GM19463 (cell line): ENCODE results near the gene STAC.
A peak's percentile ranks its signal among the peaks of the same experiment; 100 is the strongest.

Experiments used
- ATAC-seq: cut with Tn5 transposase; IDR thresholded peaks from one replicate; pipeline ENCODE4 v1.9.1; 2021; ENCODE audit warnings: mild to moderate bottlenecking, moderate library complexity; ENCODE audit not compliant: unreplicated experiment

Gene STAC

DNA sequence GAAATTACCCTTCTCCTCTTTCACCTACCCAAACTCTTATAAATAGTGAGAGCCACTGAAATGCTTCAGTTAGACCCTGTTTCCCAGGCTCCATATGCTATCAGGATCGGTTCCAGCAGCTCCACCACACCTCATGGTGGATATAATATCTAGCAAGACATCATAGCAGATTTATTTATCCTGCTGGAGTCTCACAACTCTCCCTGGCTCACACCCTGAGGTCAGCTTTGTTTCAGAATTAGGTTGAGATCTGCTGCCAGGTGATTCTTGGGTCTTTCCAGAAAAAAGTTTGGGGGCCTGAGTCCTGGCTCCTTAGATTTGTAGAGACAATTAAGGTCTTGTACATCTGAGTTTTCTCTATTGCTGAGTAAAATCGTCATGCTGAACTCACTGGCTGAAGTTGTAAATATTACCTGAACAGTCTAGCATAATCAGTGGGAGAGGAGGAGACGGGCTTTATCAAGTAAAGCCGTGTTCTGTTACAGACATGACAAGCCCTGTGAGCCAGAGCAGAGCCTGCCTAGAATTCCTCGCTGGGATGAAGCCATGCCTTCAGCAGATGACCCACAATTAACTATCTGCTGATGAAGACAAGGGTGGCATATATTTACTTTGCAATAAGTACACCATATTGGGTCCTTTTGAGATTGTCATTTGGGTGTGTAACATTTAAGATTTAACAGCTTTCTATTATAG lies 131.6 kb downstream of the STAC start:
- no peak for ATAC-seq

- no peak for ATAC-seq
Measured at GRCh38 chr3:36512555-36512954, 132.3 kb downstream of the STAC start.

GRCh38 chr3:36514171-36514570 lies 133.9 kb downstream of the STAC start:
- ATAC-seq = no peak

- no peak for ATAC-seq
Measured at GRCh38 chr3:36519682-36520081, 139.4 kb downstream of the STAC start.

DNA sequence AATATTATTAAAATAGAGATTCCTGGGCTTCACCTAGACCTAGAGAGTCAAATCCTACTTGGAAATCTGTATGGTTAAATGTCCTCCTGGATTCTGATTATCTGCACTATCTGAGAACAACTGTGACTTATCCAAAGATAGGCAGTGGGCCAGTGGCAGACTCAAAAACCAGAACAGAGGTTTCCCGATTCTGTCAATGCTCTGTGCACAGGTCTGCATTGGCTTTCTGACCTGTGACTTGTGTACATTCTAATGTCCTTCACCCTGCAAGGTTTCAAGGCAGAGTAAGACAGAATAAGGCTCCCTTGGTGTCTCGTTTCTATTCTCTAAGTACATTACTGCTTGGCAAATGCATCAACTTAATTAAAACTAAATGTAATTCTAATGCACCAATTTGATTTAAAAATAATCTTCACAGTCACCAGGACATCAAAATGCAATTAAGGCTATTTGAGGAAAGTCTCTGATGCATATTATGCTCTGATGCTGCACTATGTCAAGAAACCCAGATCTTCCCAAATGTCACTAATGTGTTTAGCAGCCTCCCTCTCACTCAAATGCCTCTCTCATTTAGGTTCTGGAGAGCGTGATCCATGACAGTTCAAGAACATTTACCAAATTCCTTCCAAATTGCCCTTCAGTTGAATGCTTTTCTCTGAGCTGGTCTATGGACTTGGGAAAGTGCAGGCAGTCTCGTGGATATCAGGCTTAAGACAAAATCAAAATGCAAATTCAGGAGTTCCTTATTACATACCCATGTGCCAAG lies 140.1 kb downstream of the STAC start:
- no peak for ATAC-seq

- ATAC-seq = no peak
Measured at GRCh38 chr3:36521007-36521379, 140.7 kb downstream of the STAC start.

GRCh38 chr3:36524560-36524959 lies 144.3 kb downstream of the STAC start:
- ATAC-seq = no peak

DNA sequence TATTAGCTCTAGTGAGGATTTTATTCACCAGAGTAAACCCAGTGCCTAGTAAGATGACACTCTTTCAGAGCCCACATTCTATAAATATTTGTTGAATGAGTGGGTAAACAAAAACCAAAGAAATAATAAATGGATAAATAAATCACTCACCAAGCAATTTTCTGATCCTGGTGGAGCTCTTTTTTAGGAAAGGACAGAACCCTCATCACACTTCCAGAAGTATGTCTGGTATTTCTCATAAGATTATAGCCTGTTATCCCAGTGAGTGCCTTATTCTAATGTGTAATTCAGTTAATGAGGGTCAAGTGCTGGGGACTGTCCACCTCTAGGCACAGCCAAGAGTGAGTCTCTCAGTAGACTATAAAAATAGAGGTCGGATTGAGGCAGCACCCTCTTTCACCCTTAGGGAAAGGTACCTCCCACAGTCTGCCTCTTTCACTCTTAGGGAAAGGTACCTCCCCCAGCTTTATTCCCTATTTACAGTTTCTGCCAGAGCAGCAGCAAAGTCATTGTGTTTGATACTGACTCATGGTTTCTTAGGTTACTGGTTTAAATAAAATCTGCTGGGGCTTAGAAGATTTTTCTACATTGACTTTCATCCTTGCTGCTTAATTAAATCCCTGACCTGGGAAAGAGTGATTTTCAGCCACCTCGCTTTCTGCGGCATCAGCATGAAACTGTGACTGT lies 145.0 kb downstream of the STAC start:
- ATAC-seq = no peak

DNA sequence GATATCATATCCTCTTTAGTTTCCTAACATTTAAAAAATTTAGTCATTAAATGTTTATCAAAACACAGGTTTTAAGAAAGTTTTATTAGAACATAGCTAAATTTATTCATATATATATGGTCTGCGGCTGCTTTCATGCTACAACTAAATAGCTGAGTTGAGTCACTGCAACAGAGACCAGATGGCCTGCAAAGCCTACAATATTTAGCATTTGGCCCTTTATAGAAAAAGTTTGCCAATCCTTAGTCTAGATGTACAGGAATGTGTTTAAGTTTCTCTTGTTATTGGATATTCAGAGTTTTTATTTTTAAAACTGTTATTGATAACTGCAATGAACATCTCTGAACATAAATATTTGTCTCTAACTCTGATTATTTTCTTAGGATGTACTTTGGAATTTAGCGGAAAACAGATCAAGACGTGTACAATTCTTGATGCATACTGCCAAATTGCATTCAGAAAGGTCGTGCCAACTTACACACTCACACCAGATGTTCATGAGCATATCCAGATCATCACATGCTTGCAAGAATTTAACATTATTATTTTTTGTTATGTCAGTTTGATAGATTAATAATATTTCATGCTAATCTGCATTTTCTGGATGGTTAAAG lies 157.9 kb downstream of the STAC start:
- ATAC-seq = no peak

GRCh38 chr3:36540888-36541518 lies 160.7 kb downstream of the STAC start:
- no peak for ATAC-seq

GRCh38 chr3:36542186-36542585 lies 161.9 kb downstream of the STAC start:
- no peak for ATAC-seq

- no peak for ATAC-seq
Measured at GRCh38 chr3:36543276-36543997, 163.1 kb downstream of the STAC start.

GRCh38 chr3:36546226-36546625 lies 165.9 kb downstream of the STAC start:
- ATAC-seq = no peak

- no peak for ATAC-seq
Measured at GRCh38 chr3:36548712-36549111, 168.4 kb downstream of the STAC start.

DNA sequence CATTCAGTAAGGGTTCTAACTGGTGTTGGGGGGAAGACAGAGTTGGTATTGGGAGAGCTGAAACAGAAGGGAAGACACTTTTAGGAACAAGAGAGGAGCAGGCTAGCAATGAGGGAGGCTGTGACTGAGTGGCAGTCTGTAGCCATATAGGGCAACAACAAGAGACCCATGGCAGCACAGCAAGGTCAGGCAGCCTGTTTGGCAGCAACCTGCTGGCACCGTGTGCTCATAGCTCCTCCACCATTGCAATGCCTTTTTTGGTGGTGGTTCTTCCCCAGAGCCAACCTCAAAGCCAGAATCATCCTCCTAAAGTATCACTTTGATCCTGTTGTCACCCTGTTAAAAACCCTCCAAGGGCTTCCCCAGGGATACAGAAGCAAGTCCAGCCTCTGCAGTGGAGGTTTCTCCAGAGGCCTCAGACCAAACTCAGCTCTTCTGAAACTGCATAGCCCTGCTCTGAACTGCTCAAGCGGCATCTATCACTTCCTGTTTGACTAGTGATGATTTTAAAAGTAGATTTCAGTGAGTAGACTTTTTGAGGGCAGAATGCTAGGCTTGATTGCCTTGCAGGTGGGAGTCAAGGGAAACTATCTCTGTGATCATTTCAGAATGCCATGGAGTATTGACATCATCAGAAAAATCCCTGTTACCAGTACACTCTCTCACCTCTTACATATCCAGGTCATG lies 176.9 kb downstream of the STAC start:
- ATAC-seq = peak; percentile 88

GRCh38 chr3:36557708-36558421 lies 177.6 kb downstream of the STAC start:
- ATAC-seq = no peak

GRCh38 chr3:36558961-36559360 lies 178.7 kb downstream of the STAC start:
- no peak for ATAC-seq

- ATAC-seq = no peak
Measured at GRCh38 chr3:36560685-36561084, 180.4 kb downstream of the STAC start.

DNA sequence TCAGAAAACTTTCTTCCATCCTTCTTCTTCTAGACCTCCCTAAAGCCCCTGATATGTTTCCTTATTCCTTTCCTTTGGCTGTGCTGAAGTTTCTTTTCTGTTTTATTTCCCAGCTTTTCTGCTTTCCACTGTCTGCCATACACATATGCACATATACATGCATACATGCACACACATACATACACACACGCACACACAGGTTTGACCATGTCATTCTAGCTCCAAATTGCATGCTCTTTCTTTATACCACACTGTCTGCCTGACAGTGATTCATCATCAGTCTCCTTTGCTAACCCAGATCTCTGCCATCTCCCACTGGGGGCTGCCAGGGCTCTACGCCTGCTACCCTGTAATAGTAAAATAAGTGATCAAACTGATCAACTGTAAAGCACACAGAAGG lies 181.3 kb downstream of the STAC start:
- no peak for ATAC-seq
